Measurements from ENCODE around the gene WFDC13. TPM values are rescaled to one million over a fixed set of nuclear protein-coding genes. Genes with fewer than 3 reads are reported as not detected.
"Not testable (repeated sequence)": the region's sequence is repeated elsewhere in the genome, so short reads cannot be mapped to it uniquely, and the experiment has no call there.

The WFDC13 gene
- total and polyA plus RNA-seq, 2 donors (not counting 1 experiment from before 2014, with no cell fraction given) = not detected

GRCh38 chr20:45704969-45705637 lies 3.3 kb downstream of the WFDC13 start, which contains the start of gene WFDC10B:
Gene WFDC10B (minus strand): TSS chr20:45705019. CDS start chr20:45685992, 19,027 bp downstream.
- H3K4me2 ChIP-seq (replicated peaks; ENCODE audit: low read depth, low read length, poor library complexity, severe bottlenecking) = no peak within 1 kb of the TSS
- peaks cover 5 to 8% of the 10 kb centered on the region in 2 donors for H3K4me1 ChIP-seq (ENCODE audit: control insufficient read depth in 2 of 2, insufficient read depth in 2 of 2, low read length in 2 of 2)
- peaks cover 0 to 2% (median 0%) of the 10 kb centered on the region in 3 donors for H3K9me3 ChIP-seq (ENCODE audit: control extremely low read depth in 1 of 3, control insufficient read depth in 2 of 3, insufficient read depth in 1 of 3, low read length in 2 of 3)
- ChIA-PET CTCF (no interaction called here), POLR2A (no interaction called here)
- no peaks in the 10 kb centered on the region for H3K79me2 ChIP-seq (ENCODE audit: control insufficient read depth, insufficient read depth, low read length)
- peaks cover 7% of the 10 kb centered on the region for H3K4me1 Mint-ChIP-seq
- no peak for DNase-seq
- H2AFZ ChIP-seq (ENCODE audit: insufficient read depth, low read depth, low read length, poor library complexity, severe bottlenecking) = no peak within 1 kb of the TSS
- peaks cover 32% of the 10 kb centered on the region for H3K27me3 Mint-ChIP-seq
- H3K27ac ChIP-seq (ENCODE audit: low read length in 2 of 2) = no peak within 1 kb of the TSS
- no peak within 1 kb of the TSS for H3K9ac ChIP-seq (ENCODE audit: low read length)
- no peaks in the 10 kb centered on the region for H3K9me3 Mint-ChIP-seq (ENCODE audit: insufficient read depth)
- H3K4me3 ChIP-seq (ENCODE audit: control extremely low read depth in 1 of 5, extremely low read depth in 1 of 5, insufficient read depth in 1 of 5, low read depth in 2 of 5, low read length in 4 of 5) = no peak within 1 kb of the TSS
- peaks cover 0 to 5% (median 0%) of the 10 kb centered on the region in 4 experiments for H3K27me3 ChIP-seq (replicated peaks in 1 of 4; ENCODE audit: control extremely low read depth in 1 of 4, control insufficient read depth in 3 of 4, insufficient read depth in 4 of 4, low read length in 3 of 4)
- no peaks in the 10 kb centered on the region for H3K36me3 ChIP-seq (replicated peaks in 1 of 2; ENCODE audit: control extremely low read depth in 1 of 2, control insufficient read depth in 1 of 2, extremely low read depth in 1 of 2, insufficient read depth in 2 of 2, low read length in 1 of 2)
- ATAC-seq (ENCODE audit: low read depth) = no peak
- intact Hi-C loops (cut with micrococcal nuclease) = no loop called here
- H3K27ac Mint-ChIP-seq = no peak within 1 kb of the TSS
- no peak within 1 kb of the TSS for H3K4me3 Mint-ChIP-seq
- WGBS (ENCODE audit: insufficient coverage) = no CpG with 5 or more reads among the region's 1 CpG
- TF ChIP-seq CTCF (IDR thresholded peaks at IDR 0.05) (no peak), EZH2 (IDR thresholded peaks at IDR 0.05; ENCODE audit: borderline replicate concordance, insufficient read depth, low read depth, low read length, poor library complexity, severe bottlenecking) (no peak)
- no peaks in the 10 kb centered on the region for H4K20me1 ChIP-seq (ENCODE audit: control insufficient read depth, insufficient read depth, low read length, poor library complexity, severe bottlenecking)

GRCh38 chr20:45716141-45716688 lies 14.4 kb downstream of the WFDC13 start:
- H3K79me2 ChIP-seq (ENCODE audit: control insufficient read depth, insufficient read depth, low read length); H3K27me3 ChIP-seq (replicated peaks in 1 of 4; ENCODE audit: control extremely low read depth in 1 of 4, control insufficient read depth in 3 of 4, insufficient read depth in 4 of 4, low read length in 3 of 4); CTCF ChIA-PET; ATAC-seq (ENCODE audit: low read depth); POLR2A ChIA-PET; H3K9ac ChIP-seq (ENCODE audit: low read length); H4K20me1 ChIP-seq (ENCODE audit: control insufficient read depth, insufficient read depth, low read length, poor library complexity, severe bottlenecking); H3K9me3 Mint-ChIP-seq (ENCODE audit: insufficient read depth); H3K27me3 Mint-ChIP-seq; DNase-seq; H3K36me3 ChIP-seq (replicated peaks in 1 of 2; ENCODE audit: control extremely low read depth in 1 of 2, control insufficient read depth in 1 of 2, extremely low read depth in 1 of 2, insufficient read depth in 2 of 2, low read length in 1 of 2); intact Hi-C loops (cut with micrococcal nuclease): not testable (repeated sequence)
- H3K9me3 ChIP-seq (ENCODE audit: control extremely low read depth in 1 of 3, control insufficient read depth in 2 of 3, insufficient read depth in 1 of 3, low read length in 2 of 3) = peaks cover 0 to 12% (median 0%) of the 10 kb centered on the region in 3 donors
- H3K4me3 Mint-ChIP-seq = peak overlapping the region; percentile 59
- peak overlapping the region; percentile 62 for H3K27ac Mint-ChIP-seq
- peak overlapping the region in 1 of 5 experiments; percentile 33 for H3K4me3 ChIP-seq (ENCODE audit: control extremely low read depth in 1 of 5, extremely low read depth in 1 of 5, insufficient read depth in 1 of 5, low read depth in 2 of 5, low read length in 4 of 5)
- peaks cover 28 to 31% of the 10 kb centered on the region in 2 donors for H3K4me1 ChIP-seq (ENCODE audit: control insufficient read depth in 2 of 2, insufficient read depth in 2 of 2, low read length in 2 of 2)
- H3K4me1 Mint-ChIP-seq = peaks cover 34% of the 10 kb centered on the region
- peak overlapping the region; percentile 6 for H2AFZ ChIP-seq (ENCODE audit: insufficient read depth, low read depth, low read length, poor library complexity, severe bottlenecking)
- H3K27ac ChIP-seq (ENCODE audit: low read length in 2 of 2) = peak overlapping the region in 1 of 2 donors; percentile 61
- H3K4me2 ChIP-seq (replicated peaks; ENCODE audit: low read depth, low read length, poor library complexity, severe bottlenecking) = peak overlapping the region; percentile 33

Data from B cell (primary cell).